Measurements from ENCODE around the gene ST6GALNAC1. TPM values are rescaled to one million over a fixed set of nuclear protein-coding genes. Genes with fewer than 3 reads are reported as not detected.

ST6GALNAC1 gene
- total RNA-seq, 1 experiment from 2014 or later: not detected

DNA sequence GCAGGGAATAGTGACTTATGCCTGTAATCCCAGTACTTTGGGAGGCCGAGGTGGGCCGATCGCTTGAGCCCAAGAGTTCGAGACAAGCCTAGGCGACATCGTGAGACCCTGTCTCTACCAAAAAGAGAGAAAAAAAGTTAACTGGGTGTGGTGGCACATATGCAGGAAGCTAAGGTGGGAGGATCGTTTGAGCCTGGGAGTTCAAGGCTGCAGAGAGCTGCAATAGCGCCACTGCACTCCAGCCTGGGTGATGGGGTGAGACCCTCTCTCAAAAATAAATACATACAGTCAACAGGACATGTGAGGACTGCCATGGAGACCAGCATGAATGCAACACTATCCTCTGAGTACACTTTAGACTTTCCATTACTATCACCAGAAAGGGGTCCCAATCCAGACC, 42.5 kb downstream of the ST6GALNAC1 start:
- Histone ChIP-seq H3K4me2 (ENCODE audit: low read depth, low read length, poor library complexity, severe bottlenecking) (no peak overlapping the region), H3K36me3 (ENCODE audit: insufficient read depth, low read length) (no peaks in the 10 kb centered on the region), H3K27me3 (ENCODE audit: low read length) (no peaks in the 10 kb centered on the region), H3K79me2 (ENCODE audit: low read length) (no peaks in the 10 kb centered on the region), H4K20me1 (ENCODE audit: insufficient read depth, low read depth, low read length) (no peaks in the 10 kb centered on the region), H3K9me2 (replicated peaks; ENCODE audit: insufficient read depth, low read length) (no peaks in the 10 kb centered on the region), H3K27ac (ENCODE audit: low read length) (no peak overlapping the region), H3K9ac (ENCODE audit: low read length) (no peak overlapping the region), H3K4me3 (ENCODE audit: low read length) (no peak overlapping the region), H3K9me3 (ENCODE audit: low read length) (no peaks in the 10 kb centered on the region), H2AFZ (ENCODE audit: low read length) (no peak overlapping the region), H3K4me1 (ENCODE audit: low read length) (peaks cover 3% of the 10 kb centered on the region; the same call in 1 of the 2 replicates)
- DNase-seq: no peak

GRCh38 chr17:76599694-76600460, 43.7 kb downstream of the ST6GALNAC1 start:
- Histone ChIP-seq H3K4me3 (ENCODE audit: low read length) (no peak overlapping the region), H3K9ac (ENCODE audit: low read length) (no peak overlapping the region), H3K4me2 (ENCODE audit: low read depth, low read length, poor library complexity, severe bottlenecking) (no peak overlapping the region), H3K36me3 (ENCODE audit: insufficient read depth, low read length) (no peaks in the 10 kb centered on the region), H3K27ac (ENCODE audit: low read length) (no peak overlapping the region), H3K27me3 (ENCODE audit: low read length) (no peaks in the 10 kb centered on the region), H3K9me2 (replicated peaks; ENCODE audit: insufficient read depth, low read length) (no peaks in the 10 kb centered on the region), H3K9me3 (ENCODE audit: low read length) (no peaks in the 10 kb centered on the region), H2AFZ (ENCODE audit: low read length) (no peak overlapping the region), H4K20me1 (ENCODE audit: insufficient read depth, low read depth, low read length) (no peaks in the 10 kb centered on the region), H3K4me1 (ENCODE audit: low read length) (peaks cover 3% of the 10 kb centered on the region; the same call in 1 of the 2 replicates), H3K79me2 (ENCODE audit: low read length) (no peaks in the 10 kb centered on the region)
- DNase-seq: no peak

DNA sequence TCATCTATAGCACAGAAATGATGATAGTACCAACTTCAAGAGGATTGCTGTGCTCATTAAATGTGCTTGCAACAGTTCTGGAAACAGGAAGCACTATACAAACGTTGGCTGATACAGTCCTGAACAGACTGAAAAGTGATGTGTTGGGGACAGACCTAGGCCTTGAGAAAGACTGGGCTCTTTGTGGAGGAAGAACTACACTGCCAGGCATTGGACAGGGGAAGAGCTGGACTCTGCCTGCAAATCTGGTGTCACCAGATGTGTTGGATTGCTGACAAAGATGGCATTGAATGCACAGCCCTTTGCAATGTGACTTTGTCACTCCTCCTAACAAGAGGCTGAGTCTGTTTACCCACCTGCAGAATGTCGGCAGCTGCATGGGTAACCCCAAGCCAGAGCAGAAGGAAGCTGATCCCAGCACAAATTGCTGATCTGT, 45.5 kb downstream of the ST6GALNAC1 start:
- Histone ChIP-seq H3K9ac (ENCODE audit: low read length) (no peak overlapping the region), H3K9me3 (ENCODE audit: low read length) (no peaks in the 10 kb centered on the region), H3K4me3 (ENCODE audit: low read length) (no peak overlapping the region), H2AFZ (ENCODE audit: low read length) (no peak overlapping the region), H3K36me3 (ENCODE audit: insufficient read depth, low read length) (no peaks in the 10 kb centered on the region), H3K27me3 (ENCODE audit: low read length) (no peaks in the 10 kb centered on the region), H3K4me1 (ENCODE audit: low read length) (peaks cover 3% of the 10 kb centered on the region; the same call in 1 of the 2 replicates), H3K9me2 (replicated peaks; ENCODE audit: insufficient read depth, low read length) (no peaks in the 10 kb centered on the region), H4K20me1 (ENCODE audit: insufficient read depth, low read depth, low read length) (no peaks in the 10 kb centered on the region), H3K27ac (ENCODE audit: low read length) (no peak overlapping the region), H3K79me2 (ENCODE audit: low read length) (no peaks in the 10 kb centered on the region), H3K4me2 (ENCODE audit: low read depth, low read length, poor library complexity, severe bottlenecking) (no peak overlapping the region)
- DNase-seq: no peak

DNA sequence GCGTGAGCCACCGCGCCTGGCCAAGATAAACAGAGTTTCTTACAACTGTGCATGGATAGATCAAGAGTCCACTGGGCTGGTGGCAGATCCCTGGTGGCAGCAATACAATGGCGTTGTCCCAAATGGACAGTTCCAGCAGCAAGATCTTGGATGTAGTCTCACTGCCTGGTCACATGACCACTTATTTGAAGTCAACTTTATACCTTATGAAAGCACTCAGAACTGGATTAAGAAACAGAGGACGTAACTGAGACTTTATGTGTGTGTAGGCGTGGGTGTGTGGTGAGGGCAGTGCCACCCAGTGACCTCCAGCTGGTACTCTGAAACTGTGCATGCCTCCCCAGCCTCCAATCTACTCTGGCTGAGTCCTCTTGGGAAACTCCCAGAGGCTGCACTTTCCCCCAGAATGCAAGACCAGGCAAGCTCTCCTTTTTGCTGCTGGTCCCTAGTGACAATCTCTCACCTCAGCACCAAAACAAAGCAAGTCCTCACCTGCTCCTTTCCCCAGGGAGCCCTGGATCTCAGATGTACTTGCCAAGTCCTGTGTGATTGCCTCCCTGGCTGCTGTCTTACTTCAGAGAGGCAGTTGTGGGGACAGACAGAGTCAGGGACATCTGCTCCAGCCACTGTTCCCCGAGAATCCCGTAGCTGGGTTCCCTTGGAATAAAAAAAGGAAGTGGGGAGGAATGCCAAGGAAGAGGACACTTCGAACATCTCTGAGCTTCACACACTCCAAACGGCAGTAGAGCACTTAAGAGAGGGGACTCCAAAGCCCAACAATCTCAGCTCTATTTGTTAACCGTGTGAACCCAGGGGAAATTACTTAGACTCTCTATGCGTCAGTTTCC, 46.2 kb downstream of the ST6GALNAC1 start:
- no peaks in the 10 kb centered on the region for H3K79me2 ChIP-seq (ENCODE audit: low read length)
- H3K27me3 ChIP-seq (ENCODE audit: low read length): no peaks in the 10 kb centered on the region
- H3K9me2 ChIP-seq (replicated peaks; ENCODE audit: insufficient read depth, low read length): no peaks in the 10 kb centered on the region
- H3K9ac ChIP-seq (ENCODE audit: low read length): no peak overlapping the region
- H2AFZ ChIP-seq (ENCODE audit: low read length): no peak overlapping the region
- no peaks in the 10 kb centered on the region for H4K20me1 ChIP-seq (ENCODE audit: insufficient read depth, low read depth, low read length)
- no peaks in the 10 kb centered on the region for H3K9me3 ChIP-seq (ENCODE audit: low read length)
- no peaks in the 10 kb centered on the region for H3K36me3 ChIP-seq (ENCODE audit: insufficient read depth, low read length)
- H3K27ac ChIP-seq (ENCODE audit: low read length): no peak overlapping the region
- H3K4me3 ChIP-seq (ENCODE audit: low read length): no peak overlapping the region
- H3K4me2 ChIP-seq (ENCODE audit: low read depth, low read length, poor library complexity, severe bottlenecking): no peak overlapping the region
- peaks cover 3% of the 10 kb centered on the region; the same call in 1 of the 2 replicates for H3K4me1 ChIP-seq (ENCODE audit: low read length)
- DNase-seq: no peak

GRCh38 chr17:76594690-76595089, 48.9 kb downstream of the ST6GALNAC1 start:
- Histone ChIP-seq H3K4me2 (ENCODE audit: low read depth, low read length, poor library complexity, severe bottlenecking) (no peak overlapping the region), H3K9me3 (ENCODE audit: low read length) (no peaks in the 10 kb centered on the region), H2AFZ (ENCODE audit: low read length) (no peak overlapping the region), H3K27me3 (ENCODE audit: low read length) (no peaks in the 10 kb centered on the region), H3K9me2 (replicated peaks; ENCODE audit: insufficient read depth, low read length) (no peaks in the 10 kb centered on the region), H3K36me3 (ENCODE audit: insufficient read depth, low read length) (no peaks in the 10 kb centered on the region), H3K79me2 (ENCODE audit: low read length) (no peaks in the 10 kb centered on the region), H3K4me1 (ENCODE audit: low read length) (peaks cover 3% of the 10 kb centered on the region; the same call in 1 of the 2 replicates), H3K27ac (ENCODE audit: low read length) (no peak overlapping the region), H3K9ac (ENCODE audit: low read length) (no peak overlapping the region), H3K4me3 (ENCODE audit: low read length) (no peak overlapping the region), H4K20me1 (ENCODE audit: insufficient read depth, low read depth, low read length) (no peaks in the 10 kb centered on the region)
- no peak for DNase-seq

- Histone ChIP-seq H3K79me2 (ENCODE audit: low read length) (no peaks in the 10 kb centered on the region), H3K4me1 (ENCODE audit: low read length) (peaks cover 3% of the 10 kb centered on the region; the same call in 1 of the 2 replicates), H3K27me3 (ENCODE audit: low read length) (no peaks in the 10 kb centered on the region), H4K20me1 (ENCODE audit: insufficient read depth, low read depth, low read length) (no peaks in the 10 kb centered on the region), H3K36me3 (ENCODE audit: insufficient read depth, low read length) (no peaks in the 10 kb centered on the region), H2AFZ (ENCODE audit: low read length) (no peak overlapping the region), H3K4me2 (ENCODE audit: low read depth, low read length, poor library complexity, severe bottlenecking) (no peak overlapping the region), H3K27ac (ENCODE audit: low read length) (no peak overlapping the region), H3K9me3 (ENCODE audit: low read length) (no peaks in the 10 kb centered on the region), H3K4me3 (ENCODE audit: low read length) (no peak overlapping the region), H3K9me2 (replicated peaks; ENCODE audit: insufficient read depth, low read length) (no peaks in the 10 kb centered on the region), H3K9ac (ENCODE audit: low read length) (no peak overlapping the region)
- no peak for DNase-seq
Observed at GRCh38 chr17:76593959-76594358, 49.6 kb downstream of the ST6GALNAC1 start.

GRCh38 chr17:76593384-76593826, 50.2 kb downstream of the ST6GALNAC1 start:
- no peak for DNase-seq
- Histone ChIP-seq H3K27ac (ENCODE audit: low read length) (no peak overlapping the region), H3K9me3 (ENCODE audit: low read length) (no peaks in the 10 kb centered on the region), H4K20me1 (ENCODE audit: insufficient read depth, low read depth, low read length) (no peaks in the 10 kb centered on the region), H3K4me2 (ENCODE audit: low read depth, low read length, poor library complexity, severe bottlenecking) (no peak overlapping the region), H3K27me3 (ENCODE audit: low read length) (no peaks in the 10 kb centered on the region), H3K4me3 (ENCODE audit: low read length) (no peak overlapping the region), H3K4me1 (ENCODE audit: low read length) (peaks cover 3% of the 10 kb centered on the region; the same call in 1 of the 2 replicates), H3K36me3 (ENCODE audit: insufficient read depth, low read length) (no peaks in the 10 kb centered on the region), H3K9ac (ENCODE audit: low read length) (no peak overlapping the region), H3K9me2 (replicated peaks; ENCODE audit: insufficient read depth, low read length) (no peaks in the 10 kb centered on the region), H2AFZ (ENCODE audit: low read length) (no peak overlapping the region), H3K79me2 (ENCODE audit: low read length) (no peaks in the 10 kb centered on the region)

GRCh38 chr17:76588182-76588581, 55.4 kb downstream of the ST6GALNAC1 start:
- Histone ChIP-seq H2AFZ (ENCODE audit: low read length) (no peak overlapping the region), H3K9me3 (ENCODE audit: low read length) (no peaks in the 10 kb centered on the region), H3K9me2 (replicated peaks; ENCODE audit: insufficient read depth, low read length) (no peaks in the 10 kb centered on the region), H3K27ac (ENCODE audit: low read length) (no peak overlapping the region), H3K27me3 (ENCODE audit: low read length) (no peaks in the 10 kb centered on the region), H3K4me2 (ENCODE audit: low read depth, low read length, poor library complexity, severe bottlenecking) (no peak overlapping the region), H3K4me3 (ENCODE audit: low read length) (no peak overlapping the region), H3K79me2 (ENCODE audit: low read length) (no peaks in the 10 kb centered on the region), H4K20me1 (ENCODE audit: insufficient read depth, low read depth, low read length) (no peaks in the 10 kb centered on the region), H3K9ac (ENCODE audit: low read length) (no peak overlapping the region), H3K4me1 (ENCODE audit: low read length) (no peaks in the 10 kb centered on the region), H3K36me3 (ENCODE audit: insufficient read depth, low read length) (no peaks in the 10 kb centered on the region)
- DNase-seq: no peak
